ENCODE measurements around the gene ITM2A.

ITM2A gene

DNA sequence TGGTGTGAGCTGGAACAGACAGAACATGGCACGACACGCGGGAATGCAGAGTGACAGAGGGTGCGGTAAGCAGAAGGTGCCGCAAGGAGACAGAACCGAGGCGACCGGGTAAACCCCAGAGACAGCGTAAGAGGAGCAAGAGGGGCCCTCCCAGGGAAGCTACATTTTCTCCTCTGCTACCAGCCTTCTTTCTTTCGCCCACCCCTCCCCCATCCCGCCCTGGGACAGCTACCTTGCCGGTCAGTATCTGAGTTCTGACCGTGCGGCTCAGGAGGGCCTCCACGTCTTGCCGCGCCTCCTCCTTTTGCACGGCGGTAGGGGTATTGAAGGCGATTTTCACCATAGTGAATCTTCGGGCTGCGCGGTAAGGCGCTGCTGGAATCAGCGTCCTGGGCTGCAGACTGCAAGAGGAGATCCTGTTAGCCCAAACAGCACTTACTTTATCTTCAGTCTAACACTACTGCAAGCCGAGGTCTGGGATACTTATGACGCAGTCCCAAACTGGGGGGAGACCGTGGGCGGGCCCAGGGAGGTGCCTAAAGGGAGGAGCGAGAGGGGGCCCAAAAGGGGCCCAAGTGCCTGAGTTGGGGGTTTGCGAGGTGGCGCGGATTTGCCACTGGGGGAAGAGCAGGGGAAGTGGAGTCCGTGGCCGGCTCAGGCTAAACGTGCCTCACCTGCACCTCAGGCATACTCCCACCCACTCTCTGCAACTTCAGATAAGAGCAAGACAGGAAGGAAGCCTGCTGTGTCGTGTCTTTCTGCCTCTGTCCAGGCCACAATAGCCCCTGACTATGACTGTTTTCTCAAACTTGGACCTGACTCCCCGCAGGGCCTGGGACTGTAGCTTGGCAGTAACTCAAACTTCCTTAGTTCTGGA, at the start of gene ITM2A:
TSS of gene ITM2A (minus strand) at position 462 of the 877 bp plus-strand sequence. CDS start at position 343, 119 bp downstream.
- DNase-seq, result no peak

GRCh38 chrX:79415056-79415455, 47.9 kb upstream of the ITM2A start:
- no peak for DNase-seq

GRCh38 chrX:79413963-79414362, 46.8 kb upstream of the ITM2A start:
- DNase-seq, result no peak

DNA sequence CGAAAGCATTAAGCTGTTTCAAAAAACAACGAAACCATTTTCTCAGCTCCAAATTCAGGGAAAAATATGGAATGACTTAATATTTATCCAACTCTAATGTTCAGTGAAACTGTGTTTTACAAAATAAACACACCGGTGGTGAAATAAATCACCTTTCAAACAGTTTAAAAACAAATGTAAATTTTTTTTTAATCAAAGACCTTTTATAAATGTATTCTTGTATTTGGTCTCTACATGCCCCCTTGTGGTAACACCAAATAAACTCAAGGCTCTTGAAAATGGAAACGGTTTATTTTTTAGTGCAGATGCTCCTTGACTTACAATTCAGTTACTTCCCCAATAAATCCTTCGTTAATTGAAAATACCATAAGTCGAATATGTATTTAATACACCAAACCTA, 45.8 kb upstream of the ITM2A start:
- DNase-seq, result peak in 1 of 2 experiments; percentile 3

- no peak for DNase-seq
Measured at GRCh38 chrX:79412166-79412565, 45.0 kb upstream of the ITM2A start.

DNA sequence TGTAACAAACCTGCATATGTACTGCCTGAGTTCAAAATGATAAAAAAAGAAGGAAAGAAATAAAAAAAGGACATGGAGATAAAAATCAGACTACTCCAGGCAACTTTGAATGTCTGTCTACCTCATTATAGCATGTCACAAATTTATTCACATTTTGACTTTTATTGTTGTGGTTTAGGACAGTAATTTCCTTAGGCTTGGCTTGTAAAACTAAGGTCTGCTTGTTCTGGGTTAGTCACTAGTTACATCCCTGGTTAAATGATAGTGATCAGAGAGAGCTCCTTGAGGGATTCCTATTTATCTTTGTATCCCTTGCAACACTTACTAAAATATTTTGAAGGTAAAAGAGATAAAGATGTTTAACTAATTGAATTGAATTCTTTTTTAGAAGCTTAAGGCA, 42.5 kb upstream of the ITM2A start:
- DNase-seq, result no peak

GRCh38 chrX:79408623-79409322, 41.6 kb upstream of the ITM2A start:
- no peak for DNase-seq

GRCh38 chrX:79400623-79401022, 33.5 kb upstream of the ITM2A start:
- no peak for DNase-seq

DNA sequence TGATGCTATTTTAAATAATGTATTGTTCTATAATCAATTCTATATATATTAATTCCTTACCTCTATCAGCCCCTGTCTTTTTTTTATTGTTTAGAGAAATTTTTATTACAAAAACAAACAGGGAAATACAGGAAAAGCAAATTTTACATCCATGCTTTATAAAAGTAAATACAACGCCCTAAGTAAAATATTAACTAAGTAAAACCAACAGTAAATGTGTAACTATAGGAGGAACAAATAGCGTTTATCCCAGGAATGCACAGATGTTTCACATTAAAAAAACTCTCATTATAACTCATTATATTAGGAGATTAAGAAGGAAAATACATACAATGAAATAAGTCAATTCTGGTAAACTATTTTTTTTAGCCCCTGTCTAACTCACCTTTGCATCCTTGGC, 8.2 kb upstream of the ITM2A start:
- no peak for DNase-seq

DNA sequence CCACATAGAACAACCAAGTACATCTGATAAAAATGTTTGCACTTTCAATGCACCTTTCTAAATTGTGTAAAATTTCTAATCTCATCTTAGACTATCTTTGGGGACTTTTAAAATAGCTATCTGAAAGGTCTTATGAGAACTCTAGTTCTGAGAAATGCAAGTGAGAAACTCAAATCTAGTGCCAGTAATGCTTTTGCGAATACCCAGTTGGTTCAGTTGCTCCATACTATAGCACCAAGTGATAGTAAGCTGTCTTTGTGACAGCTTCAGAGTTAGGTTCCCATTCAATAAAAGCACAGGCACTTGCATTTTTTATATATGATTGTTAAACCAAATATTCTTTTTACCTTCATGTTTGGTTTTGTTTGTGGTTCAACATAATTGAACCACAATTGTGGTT, 4.5 kb upstream of the ITM2A start:
- no peak for DNase-seq

- DNase-seq, result no peak
Measured at GRCh38 chrX:79371101-79371500, 4.0 kb upstream of the ITM2A start.

DNA sequence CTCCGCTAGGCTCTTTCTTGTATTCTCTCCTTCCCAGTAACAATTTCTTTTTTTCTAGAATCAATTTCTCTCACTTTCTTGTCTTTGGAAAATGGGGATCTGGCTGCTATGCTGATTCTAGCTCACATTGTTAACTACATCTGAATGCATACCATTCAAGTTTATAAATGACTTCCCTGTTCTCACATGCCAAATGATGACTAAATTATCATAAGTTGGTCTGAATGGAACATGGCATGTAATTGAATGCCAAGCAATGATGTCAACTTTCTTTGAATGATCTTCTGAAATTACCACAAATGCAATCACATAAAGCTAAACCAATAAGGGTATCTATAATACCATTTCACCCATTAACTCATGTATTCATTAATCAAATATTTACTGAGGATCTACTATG, 2.7 kb upstream of the ITM2A start:
- DNase-seq, result no peak

DNA sequence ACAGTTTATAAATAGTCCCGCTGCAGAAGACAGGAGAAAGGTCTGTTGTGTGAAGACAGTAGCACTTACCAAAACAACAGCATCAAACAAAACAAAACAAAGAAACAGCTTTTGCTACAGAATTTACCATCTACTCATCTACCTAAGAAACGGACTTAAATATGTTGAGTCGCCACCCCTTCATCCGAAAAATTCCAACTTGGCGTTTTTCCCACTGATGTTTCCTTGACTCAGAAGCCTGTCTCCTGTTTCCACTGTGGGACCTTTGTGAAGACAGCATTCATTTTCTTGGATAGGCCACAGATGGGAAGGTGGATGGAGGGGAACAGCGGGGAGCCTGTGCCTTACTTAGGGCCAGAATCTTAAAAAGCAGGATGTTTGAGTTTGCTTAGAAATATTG, 1.3 kb upstream of the ITM2A start:
- no peak for DNase-seq

DNA sequence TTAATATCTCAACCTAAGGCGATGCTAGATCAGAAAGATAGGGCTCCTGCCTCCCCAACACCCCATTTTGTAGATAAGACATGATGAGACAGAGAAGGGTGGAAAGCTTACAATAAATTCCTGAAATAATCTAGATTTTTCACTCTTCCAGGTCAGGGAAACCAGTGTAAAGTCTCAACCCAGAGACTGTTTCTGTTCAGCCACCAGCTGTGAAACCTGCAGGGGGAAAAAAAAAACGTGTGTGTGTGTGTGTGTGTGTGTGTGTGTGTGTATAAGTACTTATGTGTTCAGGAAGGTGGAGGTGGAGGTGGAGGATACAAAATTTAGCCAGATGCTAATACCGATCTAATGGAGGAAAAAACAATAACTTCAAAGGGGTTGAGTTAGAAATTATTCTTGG, 773 bp upstream of the ITM2A start:
- no peak for DNase-seq

GRCh38 chrX:79366556-79366872, 620 bp downstream of the ITM2A start:
- no peak for DNase-seq

DNA sequence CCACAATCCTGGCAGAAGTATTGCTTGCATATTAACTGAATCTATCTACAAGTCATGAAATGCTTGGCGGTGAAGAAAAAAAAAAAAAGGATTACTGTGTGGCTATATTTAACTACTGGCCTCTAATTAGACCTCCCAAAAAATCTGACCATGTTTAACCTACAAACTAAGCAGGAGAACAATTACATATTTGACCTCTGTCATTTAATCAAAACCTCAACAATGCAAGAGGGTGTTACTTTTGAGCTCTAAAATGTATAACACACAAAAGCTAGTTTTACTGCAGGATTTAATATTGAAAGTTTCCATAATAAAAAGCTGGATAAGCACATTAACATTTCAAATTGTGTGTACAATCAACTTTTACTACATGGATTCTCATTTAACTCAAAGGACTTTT, 1.5 kb downstream of the ITM2A start:
- no peak for DNase-seq

GRCh38 chrX:79364306-79364705, 2.8 kb downstream of the ITM2A start:
- no peak for DNase-seq

- DNase-seq, result no peak
Measured at GRCh38 chrX:79361192-79361870, 5.8 kb downstream of the ITM2A start.

- DNase-seq, result no peak
Measured at GRCh38 chrX:79336869-79337815, 30.0 kb downstream of the ITM2A start.

GRCh38 chrX:79330022-79330421, 37.1 kb downstream of the ITM2A start:
- no peak for DNase-seq

GRCh38 chrX:79325263-79325958, 41.7 kb downstream of the ITM2A start:
- no peak for DNase-seq

Data from NCI-H446 (cell line).